ENCODE measurements around the gene GNS.

The GNS gene

GRCh38 chr12:64733857-64734256 is 25.3 kb downstream of the GNS start:
- no peak for DNase-seq

GRCh38 chr12:64731683-64732082 is 27.5 kb downstream of the GNS start:
- no peak for DNase-seq

- DNase-seq, result no peak
These were observed 28.6 kb downstream of the GNS start for GRCh38 chr12:64730588-64730969.

DNA sequence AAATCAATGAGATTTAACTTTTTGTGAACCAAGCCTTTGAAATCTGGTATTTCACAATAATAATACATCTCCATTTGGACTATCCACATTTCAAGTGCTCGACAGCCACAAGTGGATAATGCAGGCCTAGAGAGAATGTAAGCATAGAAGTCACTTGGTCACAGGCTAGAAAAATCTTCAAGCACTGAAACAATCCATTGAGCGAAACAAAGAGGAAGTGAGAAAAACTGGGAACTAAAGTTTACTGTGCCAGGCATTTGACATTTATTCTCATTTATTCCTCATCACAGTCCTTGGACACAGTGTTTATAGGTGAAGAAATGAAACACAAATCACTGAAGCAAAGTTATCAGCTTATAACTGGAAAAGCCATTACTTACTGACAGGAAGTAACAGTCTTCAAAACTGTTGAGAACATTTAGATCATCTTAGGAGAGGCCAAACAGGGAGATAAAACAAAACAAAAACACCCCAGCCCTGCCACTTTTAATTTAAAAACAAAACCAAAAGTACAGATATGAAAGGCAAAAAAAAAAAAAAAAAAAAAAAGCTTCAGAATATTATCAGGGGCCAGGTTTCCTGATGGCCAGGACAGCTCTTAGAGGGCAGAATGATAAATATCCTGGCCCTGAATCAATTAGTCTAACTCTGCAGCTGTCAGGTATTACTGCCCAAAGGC is 29.2 kb downstream of the GNS start:
- DNase-seq, result no peak

GRCh38 chr12:64724201-64724745 is 34.9 kb downstream of the GNS start:
- DNase-seq, result no peak

- DNase-seq, result no peak
These were observed 35.6 kb downstream of the GNS start for GRCh38 chr12:64723630-64724029.

DNA sequence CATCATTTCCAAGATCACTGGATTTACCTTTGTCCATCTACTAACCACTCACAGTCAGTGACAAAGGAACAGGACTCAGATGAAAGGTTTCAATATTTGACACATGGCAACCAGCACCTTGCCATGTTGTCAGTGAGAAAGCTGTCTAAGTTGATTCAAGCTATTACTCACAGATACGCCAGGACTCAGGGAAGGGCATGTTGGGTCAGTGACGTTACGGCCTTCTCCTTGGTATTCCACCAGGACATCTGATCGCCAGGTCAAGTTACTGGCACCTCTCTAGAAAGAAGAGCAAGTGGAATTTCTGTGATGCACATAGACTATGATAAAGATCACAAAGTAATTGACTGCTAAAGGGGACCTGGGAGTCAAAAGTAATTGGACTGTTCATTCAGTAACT is 36.4 kb downstream of the GNS start:
- no peak for DNase-seq

GRCh38 chr12:64720884-64721283 is 38.3 kb downstream of the GNS start:
- DNase-seq, result no peak

DNA sequence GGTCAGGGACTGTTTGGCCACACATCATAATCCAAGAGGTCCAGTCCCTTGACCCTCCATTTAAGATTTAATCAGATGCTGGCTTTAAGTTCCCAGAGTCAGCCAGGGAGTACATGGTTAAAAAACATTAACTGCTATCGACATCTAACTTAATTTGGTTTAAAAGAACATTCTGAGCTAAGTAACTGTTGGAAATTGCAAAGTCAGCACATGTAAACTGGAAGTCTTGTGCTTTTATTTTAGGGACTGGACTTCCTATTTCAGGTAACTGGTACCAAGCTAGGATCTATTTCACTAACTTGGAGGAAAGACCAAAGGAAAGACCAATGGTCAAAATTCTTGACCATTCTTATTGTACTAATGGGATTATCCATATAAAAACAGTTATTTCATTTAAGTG is 40.6 kb downstream of the GNS start:
- DNase-seq, result no peak

DNA sequence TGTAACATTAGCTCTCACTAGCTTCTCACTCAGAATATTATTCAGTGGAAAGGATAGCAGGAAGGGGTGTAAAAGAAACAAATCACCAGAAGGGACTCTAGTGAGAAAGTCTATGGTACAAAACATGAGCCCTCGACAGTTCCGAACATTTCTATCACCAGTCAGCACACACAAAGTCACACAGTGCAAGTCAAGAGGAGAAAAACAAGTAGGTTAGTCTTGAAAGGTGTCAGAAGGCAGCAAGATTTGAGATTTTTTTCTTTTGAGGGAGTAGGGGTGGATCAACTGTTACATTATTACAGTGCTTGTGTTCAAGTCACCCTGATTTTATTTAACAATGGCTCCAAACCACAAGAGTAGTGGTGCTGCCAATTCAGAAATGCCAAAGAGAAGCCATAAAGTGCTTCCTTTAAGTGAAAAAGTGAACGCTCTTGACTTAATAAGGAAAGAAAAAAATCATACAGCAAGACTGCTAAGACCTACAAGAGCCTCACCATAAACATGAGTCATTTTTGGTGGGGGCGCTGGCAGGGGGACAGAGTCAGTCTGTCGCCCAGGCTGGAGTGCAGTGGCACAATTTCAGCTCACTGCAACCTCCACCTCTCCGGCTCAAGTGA is 42.3 kb downstream of the GNS start:
- no peak for DNase-seq

GRCh38 chr12:64716371-64716770 is 42.8 kb downstream of the GNS start:
- no peak for DNase-seq

DNA sequence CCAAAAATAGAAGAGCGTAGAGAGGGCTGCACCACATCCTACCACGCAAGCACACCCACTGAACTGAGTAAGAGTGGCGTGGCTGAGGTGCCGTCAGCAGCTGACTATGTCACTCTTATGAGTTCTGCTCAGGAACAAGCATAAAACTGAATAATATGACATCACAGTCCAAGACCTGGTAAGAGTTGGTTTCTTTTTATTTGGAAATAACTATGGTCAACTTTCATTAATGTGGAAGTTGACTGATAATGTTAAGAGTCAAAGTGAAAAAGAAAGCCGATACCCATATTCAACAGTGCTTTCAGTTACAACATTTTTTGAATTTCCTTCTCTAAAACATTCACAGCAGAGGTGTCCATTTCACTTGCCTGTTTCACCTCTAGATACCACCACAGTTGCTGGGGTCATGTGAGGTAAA is 44.6 kb downstream of the GNS start:
- no peak for DNase-seq

DNA sequence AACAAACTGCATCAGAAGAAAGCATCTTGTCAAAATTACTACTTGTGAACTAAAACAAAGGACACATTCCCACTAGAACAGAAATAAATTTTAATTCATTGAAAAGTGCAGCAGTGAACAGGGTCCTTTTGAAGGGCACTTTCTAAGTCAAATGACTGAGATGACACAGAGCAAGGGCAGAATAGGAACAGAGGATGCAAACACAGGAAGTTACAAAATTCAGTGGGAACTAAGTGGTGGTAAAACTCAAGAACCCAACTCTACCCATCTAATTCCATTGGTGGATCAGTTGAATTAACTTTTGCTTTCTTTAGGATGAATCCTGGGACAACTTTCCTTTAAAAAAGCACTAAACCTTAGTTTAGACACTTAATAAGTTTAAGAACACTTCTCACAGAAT is 45.8 kb downstream of the GNS start:
- DNase-seq, result no peak

GRCh38 chr12:64709429-64709828 is 49.8 kb downstream of the GNS start:
- no peak for DNase-seq

DNA sequence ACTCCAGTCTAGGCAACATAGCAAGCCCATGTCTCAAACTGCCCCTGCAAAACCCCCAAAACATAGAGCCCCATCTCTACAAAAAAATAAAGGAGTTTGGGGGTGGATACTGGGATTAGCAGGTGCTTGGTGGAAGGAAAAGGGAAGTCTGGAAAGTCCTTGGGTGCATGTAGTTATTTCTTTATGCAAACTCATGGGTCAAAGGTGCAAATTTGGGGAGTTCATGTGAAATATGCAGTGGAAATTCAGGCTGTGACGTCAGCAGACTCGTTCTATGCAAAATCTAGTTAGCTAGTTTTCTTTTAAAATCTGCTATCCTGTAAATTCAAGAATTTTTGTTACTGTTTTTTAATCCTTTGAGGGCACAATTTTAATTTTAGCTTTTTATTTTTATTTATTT is 51.3 kb downstream of the GNS start:
- no peak for DNase-seq

DNA sequence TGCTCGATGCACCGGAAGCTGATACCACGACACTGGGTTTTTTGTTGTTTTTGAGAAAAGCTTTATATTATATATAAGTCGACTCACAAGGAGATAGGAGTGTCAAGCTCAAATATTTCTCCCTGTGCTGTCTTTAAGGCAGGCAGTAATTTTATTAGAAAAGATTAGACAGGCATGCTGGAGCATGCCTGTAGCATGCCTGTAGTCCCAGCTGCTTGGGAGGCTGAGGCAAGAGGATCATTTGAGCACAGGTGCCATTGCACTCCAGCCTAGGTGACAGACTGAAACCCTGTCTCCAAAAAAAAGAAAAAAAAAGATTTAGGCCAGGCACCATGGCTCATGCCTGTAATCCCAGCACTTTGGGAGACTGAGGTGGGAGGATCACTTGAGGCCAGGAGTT is 51.8 kb downstream of the GNS start:
- no peak for DNase-seq

DNA sequence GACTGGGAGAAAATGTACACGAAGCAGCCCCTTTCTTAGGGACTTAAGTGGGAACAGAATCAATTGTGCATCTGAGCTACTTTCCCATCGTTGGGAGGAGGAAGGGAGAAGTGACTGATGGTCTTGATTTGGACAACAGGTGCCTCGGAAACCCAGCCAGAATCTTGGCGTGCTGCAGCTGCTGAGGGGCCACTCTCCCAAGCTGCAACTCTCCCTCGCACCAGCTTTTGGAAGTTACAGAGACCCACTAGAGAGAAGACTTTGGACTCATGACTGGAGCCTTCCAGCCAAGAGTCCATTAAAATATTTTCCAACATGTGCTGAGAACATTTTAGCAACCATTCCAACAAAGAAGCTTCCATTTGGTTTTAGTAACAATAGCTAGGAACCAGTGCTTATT is 52.3 kb downstream of the GNS start:
- no peak for DNase-seq

DNA sequence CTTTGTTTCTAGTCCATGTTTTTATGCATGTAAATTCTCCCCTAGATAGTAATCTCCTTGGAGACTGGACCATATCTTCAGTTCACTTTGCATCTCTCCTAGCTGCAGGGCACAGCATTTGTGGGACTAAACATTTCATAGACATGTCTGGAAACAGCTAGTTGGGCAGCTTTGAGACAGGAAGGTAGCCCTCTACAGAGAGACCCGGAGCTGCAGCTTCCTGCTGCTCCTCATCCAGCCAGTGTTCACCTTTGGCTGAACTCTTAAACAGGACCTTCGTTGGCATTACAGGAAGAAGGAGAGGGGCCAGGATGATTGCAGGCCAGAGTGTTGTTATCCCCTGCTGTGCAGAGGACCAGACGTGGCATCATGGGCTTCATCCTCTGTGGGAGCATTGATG is 52.9 kb downstream of the GNS start:
- DNase-seq, result no peak

DNA sequence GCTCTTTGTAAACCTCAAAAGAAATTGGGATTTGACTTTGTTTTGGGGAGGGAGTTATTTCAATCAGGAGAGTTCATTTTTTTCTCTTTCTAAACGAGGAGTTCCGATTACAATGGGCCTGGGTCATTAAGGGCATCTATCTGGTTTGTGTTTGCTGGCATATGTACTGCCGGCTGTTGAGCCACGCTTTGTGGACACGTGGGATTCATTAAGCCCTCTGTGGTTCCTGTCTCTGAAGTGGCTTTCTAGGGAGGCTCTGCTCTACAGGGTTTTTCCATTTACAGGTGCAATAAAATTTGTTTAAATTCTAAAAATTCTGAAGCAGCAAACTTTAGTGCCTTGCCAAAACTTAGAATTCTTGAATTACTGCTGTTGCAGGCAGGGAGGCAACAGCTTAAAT is 57.9 kb downstream of the GNS start:
- DNase-seq, result no peak

- no peak for DNase-seq
These were observed 58.7 kb downstream of the GNS start for GRCh38 chr12:64700532-64700931.

GRCh38 chr12:64699504-64700115 is 59.6 kb downstream of the GNS start:
- DNase-seq, result no peak

DNA sequence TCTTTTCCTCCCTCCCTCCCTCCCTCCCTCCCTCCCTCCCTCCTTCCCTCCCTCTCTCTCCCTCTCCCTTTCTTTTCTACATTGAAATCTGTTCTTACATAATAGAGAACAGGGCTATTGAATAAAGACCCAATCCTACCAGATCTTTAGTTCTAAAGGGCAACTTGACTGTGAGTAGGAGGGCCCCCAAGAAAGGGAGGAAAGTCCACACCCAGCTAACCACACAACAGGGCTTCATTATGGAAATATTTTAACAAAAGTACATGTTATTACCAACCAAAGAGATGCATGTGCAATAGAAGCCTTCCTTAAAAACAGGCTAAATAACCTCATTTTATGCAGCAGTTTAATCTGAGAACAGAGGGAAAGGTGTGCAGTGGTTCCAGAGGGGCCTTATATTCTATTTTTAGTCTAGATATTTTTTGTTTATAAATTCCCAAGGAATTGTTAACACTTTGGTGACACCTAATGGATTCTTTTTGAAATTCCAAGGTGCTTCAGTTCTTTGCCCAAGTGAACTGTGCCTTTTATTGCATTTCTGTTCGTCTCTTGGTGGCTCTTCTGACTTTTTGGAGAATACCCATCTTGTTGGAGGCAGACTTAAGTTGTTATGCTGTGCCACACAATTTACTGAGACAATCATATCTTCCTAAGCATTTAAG is 63.0 kb downstream of the GNS start:
- no peak for DNase-seq

- DNase-seq, result no peak
These were observed 63.7 kb downstream of the GNS start for GRCh38 chr12:64695550-64695949.

All from activated CD8-positive, alpha-beta memory T cell treated with anti-CD3 and anti-CD28 coated beads for 24 hours (primary cell).